ENCODE measurements around the gene OLFML2B. TPM values are rescaled to one million over a fixed set of nuclear protein-coding genes. Genes with fewer than 3 reads are reported as not detected.

OLFML2B gene
- total and polyA plus RNA-seq, 2 of the 13 experiments (the other 11 are each of a cell fraction or from before 2014, with no cell fraction given): not detected

GRCh38 chr1:162069334-162070093, 45.8 kb upstream of the OLFML2B start, which contains the start of gene NOS1AP (continued):
- no peak for TF ChIP-seq NR2F2 (IDR thresholded peaks at IDR 0.05; ENCODE audit: borderline replicate concordance, low read depth)
- peak; percentile 58 for TF ChIP-seq RAD21 (CRISPR knock-in tag; IDR thresholded peaks at IDR 0.05)
- peak; percentile 78 for TF ChIP-seq MAX (IDR thresholded peaks at IDR 0.05)
- no peak for TF ChIP-seq SP1 (IDR thresholded peaks at IDR 0.05)
- peak; percentile 19; the same call in 1 of the 2 replicates for TF ChIP-seq SP1 (CRISPR knock-in tag; IDR thresholded peaks at IDR 0.05)
- no peak for TF ChIP-seq ZNF788 (CRISPR knock-in tag; IDR thresholded peaks at IDR 0.05; ENCODE audit: borderline replicate concordance)
- no peak for TF ChIP-seq ZNF775 (CRISPR knock-in tag; IDR thresholded peaks at IDR 0.05; ENCODE audit: borderline replicate concordance)
- no peak for TF ChIP-seq KLF6 (CRISPR knock-in tag; IDR thresholded peaks at IDR 0.05)
- TF ChIP-seq ZFP37 (CRISPR knock-in tag; IDR thresholded peaks at IDR 0.05; ENCODE audit: borderline replicate concordance): no peak
- 0 out of 2 replicates have a peak, but pooled peaks have one; percentile 30 for TF ChIP-seq SIX1 (CRISPR knock-in tag; IDR thresholded peaks at IDR 0.05; ENCODE audit: borderline replicate concordance)
- TF ChIP-seq ZNF672 (CRISPR knock-in tag; IDR thresholded peaks at IDR 0.05): no peak
- TF ChIP-seq SP140L (CRISPR knock-in tag; IDR thresholded peaks at IDR 0.05; ENCODE audit: borderline replicate concordance): 0 out of 2 replicates have a peak, but pooled peaks have one; percentile 20
- TF ChIP-seq CCDC6 (CRISPR knock-in tag; IDR thresholded peaks at IDR 0.05): 0 out of 2 replicates have a peak, but pooled peaks have one; percentile 14
- TF ChIP-seq, protein P1, sequence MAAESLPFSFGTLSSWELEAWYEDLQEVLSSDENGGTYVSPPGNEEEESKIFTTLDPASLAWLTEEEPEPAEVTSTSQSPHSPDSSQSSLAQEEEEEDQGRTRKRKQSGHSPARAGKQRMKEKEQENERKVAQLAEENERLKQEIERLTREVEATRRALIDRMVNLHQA (CRISPR knock-in tag; IDR thresholded peaks at IDR 0.05): no peak
- no peak for TF ChIP-seq TBX2 (CRISPR knock-in tag; IDR thresholded peaks at IDR 0.05; ENCODE audit: borderline replicate concordance)
- TF ChIP-seq STAT5B (CRISPR knock-in tag; IDR thresholded peaks at IDR 0.05): no peak
- peak; percentile 62 for TF ChIP-seq SAP130 (CRISPR knock-in tag; IDR thresholded peaks at IDR 0.05; ENCODE audit: low read depth)
- TF ChIP-seq DR1 (CRISPR knock-in tag; IDR thresholded peaks at IDR 0.05): no peak
- no peak for TF ChIP-seq ZNF652 (CRISPR knock-in tag; IDR thresholded peaks at IDR 0.05; ENCODE audit: borderline replicate concordance, low read depth)
- TF ChIP-seq ZNF10 (CRISPR knock-in tag; IDR thresholded peaks at IDR 0.05; ENCODE audit: borderline replicate concordance, low read depth): no peak
- TF ChIP-seq PAWR (CRISPR knock-in tag; IDR thresholded peaks at IDR 0.05; ENCODE audit: borderline replicate concordance): no peak
- TF ChIP-seq ZBTB7A (CRISPR knock-in tag; IDR thresholded peaks at IDR 0.05): no peak
- TF ChIP-seq, protein P2, sequence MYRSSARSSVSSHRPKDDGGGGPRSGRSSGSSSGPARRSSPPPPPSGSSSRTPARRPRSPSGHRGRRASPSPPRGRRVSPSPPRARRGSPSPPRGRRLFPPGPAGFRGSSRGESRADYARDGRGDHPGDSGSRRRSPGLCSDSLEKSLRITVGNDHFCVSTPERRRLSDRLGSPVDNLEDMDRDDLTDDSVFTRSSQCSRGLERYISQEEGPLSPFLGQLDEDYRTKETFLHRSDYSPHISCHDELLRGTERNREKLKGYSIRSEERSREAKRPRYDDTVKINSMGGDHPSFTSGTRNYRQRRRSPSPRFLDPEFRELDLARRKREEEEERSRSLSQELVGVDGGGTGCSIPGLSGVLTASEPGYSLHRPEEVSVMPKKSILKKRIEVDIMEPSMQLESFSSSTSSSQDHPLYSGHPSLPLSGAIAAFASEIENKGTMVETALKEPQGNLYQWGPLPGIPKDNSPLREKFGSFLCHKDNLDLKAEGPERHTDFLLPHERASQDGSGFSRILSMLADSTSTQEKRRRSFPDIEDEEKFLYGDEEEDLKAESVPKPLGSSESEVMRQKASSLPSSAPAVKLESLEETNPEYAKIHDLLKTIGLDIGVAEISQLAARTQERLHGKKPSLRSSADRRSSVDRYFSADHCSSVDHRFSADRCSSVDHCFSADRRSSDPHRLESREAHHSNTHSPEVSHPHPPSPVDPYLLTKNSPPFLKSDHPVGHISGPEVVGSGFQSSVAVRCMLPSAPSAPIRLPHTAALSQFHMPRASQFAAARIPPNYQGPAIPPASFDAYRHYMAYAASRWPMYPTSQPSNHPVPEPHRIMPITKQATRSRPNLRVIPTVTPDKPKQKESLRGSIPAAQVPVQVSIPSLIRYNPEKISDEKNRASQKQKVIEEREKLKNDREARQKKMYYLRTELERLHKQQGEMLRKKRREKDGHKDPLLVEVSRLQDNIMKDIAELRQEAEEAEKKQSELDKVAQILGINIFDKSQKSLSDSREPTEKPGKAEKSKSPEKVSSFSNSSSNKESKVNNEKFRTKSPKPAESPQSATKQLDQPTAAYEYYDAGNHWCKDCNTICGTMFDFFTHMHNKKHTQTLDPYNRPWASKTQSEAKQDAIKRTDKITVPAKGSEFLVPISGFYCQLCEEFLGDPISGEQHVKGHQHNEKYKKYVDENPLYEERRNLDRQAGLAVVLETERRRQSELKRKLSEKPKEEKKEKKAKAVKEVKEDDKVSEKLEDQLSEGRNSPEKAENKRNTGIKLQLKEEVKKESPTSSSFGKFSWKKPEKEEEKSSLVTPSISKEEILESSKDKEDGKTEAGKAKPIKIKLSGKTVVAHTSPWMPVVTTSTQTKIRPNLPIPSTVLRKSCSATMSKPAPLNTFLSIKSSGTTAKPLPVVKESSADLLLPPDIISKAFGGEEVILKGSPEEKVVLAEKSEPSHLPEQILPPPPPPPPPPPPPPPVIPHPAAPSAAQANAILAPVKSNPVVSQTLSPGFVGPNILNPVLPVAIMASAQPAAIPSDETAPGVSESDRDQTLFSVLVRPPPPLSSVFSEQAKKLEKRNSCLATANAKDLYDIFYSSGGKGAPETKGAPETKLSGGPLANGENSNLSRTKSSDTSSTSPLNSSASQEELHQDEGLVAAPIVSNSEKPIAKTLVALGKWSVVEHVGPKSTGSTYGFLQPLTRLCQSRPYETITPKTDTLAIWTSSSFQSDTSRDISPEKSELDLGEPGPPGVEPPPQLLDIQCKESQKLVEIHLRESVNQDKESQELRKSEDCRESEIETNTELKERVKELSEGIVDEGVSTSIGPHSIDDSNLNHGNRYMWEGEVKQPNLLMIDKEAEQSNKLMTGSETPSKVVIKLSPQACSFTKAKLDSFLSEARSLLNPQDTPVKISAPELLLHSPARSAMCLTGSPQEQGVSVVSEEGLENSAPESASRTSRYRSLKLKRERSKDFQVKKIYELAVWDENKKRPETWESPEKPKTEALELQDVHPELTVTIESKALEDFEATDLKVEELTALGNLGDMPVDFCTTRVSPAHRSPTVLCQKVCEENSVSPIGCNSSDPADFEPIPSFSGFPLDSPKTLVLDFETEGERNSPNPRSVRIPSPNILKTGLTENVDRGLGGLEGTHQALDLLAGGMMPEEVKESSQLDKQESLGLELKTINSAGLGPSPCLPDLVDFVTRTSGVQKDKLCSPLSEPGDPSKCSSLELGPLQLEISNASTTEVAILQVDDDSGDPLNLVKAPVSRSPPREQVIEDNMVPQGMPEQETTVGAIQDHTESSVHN (CRISPR knock-in tag; IDR thresholded peaks at IDR 0.05): no peak
- no peak for TF ChIP-seq GPN1 (CRISPR knock-in tag; IDR thresholded peaks at IDR 0.05; ENCODE audit: borderline replicate concordance)
